Skin of body (tissue), 2 donors: Measurements from ENCODE around the gene TMSB4X. TPM values are rescaled to one million over a fixed set of nuclear protein-coding genes. Genes with fewer than 3 reads are reported as not detected.
"Not testable (repeated sequence)": the region's sequence is repeated elsewhere in the genome, so short reads cannot be mapped to it uniquely, and the experiment has no call there.

Experiments used
- DNase-seq: peaks from one replicate; lab custom pipeline; 2025; lab: John Stamatoyannopoulos, UW
- total RNA-seq: library from RNA; depleted of rRNA; stranded (reverse); fragments of >200 nt; gene quantifications from one replicate; pipeline ENCODE4 v1.2.3, GENCODE V29; 2014

TMSB4X gene
- total RNA-seq, 1 donor from 2014 or later: 2,256 TPM

- DNase-seq: peak; percentile 16
These were observed 1.2 kb downstream of the TMSB4X start for GRCh38 chrX:12975991-12976558.

GRCh38 chrX:12976819-12977732 is 2.2 kb downstream of the TMSB4X start:
- DNase-seq: not testable (repeated sequence)

- no peak for DNase-seq
These were observed 2.9 kb downstream of the TMSB4X start for GRCh38 chrX:12977761-12978204.

- DNase-seq: peak; percentile 15
These were observed 3.5 kb downstream of the TMSB4X start for GRCh38 chrX:12978205-12979025.

GRCh38 chrX:12979026-12979607 is 4.2 kb downstream of the TMSB4X start:
- DNase-seq: no peak

- DNase-seq: no peak
These were observed 4.7 kb downstream of the TMSB4X start for GRCh38 chrX:12979616-12980015.

- not testable (repeated sequence) for DNase-seq
These were observed 5.1 kb downstream of the TMSB4X start for GRCh38 chrX:12980039-12980438.

- no peak for DNase-seq
These were observed 7.0 kb downstream of the TMSB4X start for GRCh38 chrX:12981880-12982279.

GRCh38 chrX:12984603-12985319 is 9.9 kb downstream of the TMSB4X start:
- DNase-seq: no peak

GRCh38 chrX:12985331-12985730 is 10.4 kb downstream of the TMSB4X start:
- DNase-seq: no peak

- DNase-seq: no peak
These were observed 11.4 kb downstream of the TMSB4X start for GRCh38 chrX:12986164-12986779.

- DNase-seq: no peak
These were observed 12.0 kb downstream of the TMSB4X start for GRCh38 chrX:12986886-12987285.

- DNase-seq: no peak
These were observed 12.4 kb downstream of the TMSB4X start for GRCh38 chrX:12987340-12987739.

- no peak for DNase-seq
These were observed 13.1 kb downstream of the TMSB4X start for GRCh38 chrX:12987900-12988594.

GRCh38 chrX:12988797-12989196 is 13.9 kb downstream of the TMSB4X start:
- DNase-seq: no peak

GRCh38 chrX:12989461-12989860 is 14.6 kb downstream of the TMSB4X start:
- peak; percentile 29 for DNase-seq

- DNase-seq: no peak
These were observed 16.7 kb downstream of the TMSB4X start for GRCh38 chrX:12991575-12991974.

GRCh38 chrX:12992544-12993118 is 17.7 kb downstream of the TMSB4X start:
- no peak for DNase-seq

- no peak for DNase-seq
These were observed 18.9 kb downstream of the TMSB4X start for GRCh38 chrX:12993826-12994225.
